H1 (cell line): ENCODE data around the gene SIK3. TPM values are rescaled to one million over a fixed set of nuclear protein-coding genes. Genes with fewer than 3 reads are reported as not detected.

Source experiments
- CHD7 ChIP-seq: fragments of 300-600 bp; sonication (generic); IDR thresholded peaks from 2 replicates; pipeline ENCODE4 v1.7.1; 2012; ENCODE audit warnings: low read length, moderate library complexity, mild to moderate bottlenecking, inconsistent platforms; ENCODE audit not compliant: insufficient replicate concordance
- CTCF ChIP-seq, 3 experiments: IDR thresholded peaks; 1 replicate in 2 of 3; 2 replicates in 1 of 3; pipeline versions ENCODE4 v1.5.1 to v1.6.1; 2011; ENCODE audit warnings: low read length in 3 of 3, mild to moderate bottlenecking in 3 of 3, inconsistent platforms in 2 of 3, low read depth in 1 of 3, moderate library complexity in 1 of 3; ENCODE audit not compliant: insufficient read depth in 1 of 3; ENCODE audit errors: control extremely low read depth in 1 of 3
- NANOG ChIP-seq: IDR thresholded peaks from 2 replicates; pipeline ENCODE4 v1.6.1; 2011; ENCODE audit warnings: low read length, low read depth, mild to moderate bottlenecking, inconsistent platforms; ENCODE audit not compliant: insufficient read depth, poor library complexity, severe bottlenecking
- NRF1 ChIP-seq: IDR thresholded peaks from 2 replicates; pipeline ENCODE4 v1.6.1; 2011; ENCODE audit warnings: mild to moderate bottlenecking, low read depth, low read length, improper control_type of control experiment
- polyA plus RNA-seq, 7 experiments: library from polyadenylated mRNA; depleted of rRNA in 3 of 7; stranded (reverse) in 5 of 7; unstranded in 2 of 7; fragments of >200 nt in 5 of 7; fragments of 200-250 nt in 2 of 7; gene quantifications; 1 replicate in 5 of 7; 2 replicates in 1 of 7; 4 replicates in 1 of 7; pipeline versions ENCODE4 v1.2.1 to v1.2.3, GENCODE V29; 2011 to 2013; ENCODE audit warnings: missing spikeins in 2 of 7, mixed read lengths in 2 of 7
- total RNA-seq: library from RNA; stranded (reverse); fragmentation: NEBNext Ultra II Directional; extraction: Animal tissue kit (Norgen Biotek cat#: 25700); gene quantifications from 2 replicates; pipeline ENCODE4 v1.2.1, GENCODE V29; 2021

SIK3 gene
- total and polyA plus RNA-seq, 2 of the 8 experiments (the other 6 are each of a cell fraction or from before 2014, with no cell fraction given) = 19.9 to 32.1 TPM

GRCh38 chr11:116997071-116997470, 101.2 kb downstream of the SIK3 start (continued):
- TF ChIP-seq CTCF (IDR thresholded peaks at IDR 0.05; ENCODE audit: control extremely low read depth in 1 of 3, insufficient read depth in 1 of 3, low read depth in 1 of 3, low read length in 3 of 3) (no peak), NRF1 (no peak), CHD7 (no peak), NANOG (no peak)
